Natural killer cell treated with Interleukin-12 subunit alpha and Interleukin-12 subunit beta and Interleukin-15 and Interleukin-18, amount 100 ng/mL, for 72 hours (primary cell): ENCODE data around the gene C10orf95. TPM values are rescaled to one million over a fixed set of nuclear protein-coding genes. Genes with fewer than 3 reads are reported as not detected.

Experiments used
- ATAC-seq, 2 donors: fragments of 150-1000 bp; cut with Tn5 transposase in 1 of 2; sonication (Bioruptor Pico), chemical (Tn5 transposase) in 1 of 2; 2 replicates each; pipeline ENCODE4 v1.10.0; 2021
- DNase-seq: peaks from one replicate; pipeline ENCODE4 v3.0.0; 2022; ENCODE audit warnings: low spot score
- H3K27ac Mint-ChIP-seq, 2 donors: 1 replicate in 1 of 2; 2 replicates in 1 of 2; pipeline ENCODE4 v1.8.0; 2022; ENCODE audit warnings: mixed read lengths in 2 of 2, mild to moderate bottlenecking in 1 of 2, moderate library complexity in 1 of 2
- H3K27me3 Mint-ChIP-seq, 2 donors: 1 replicate in 1 of 2; 2 replicates in 1 of 2; pipeline ENCODE4 v1.8.0; 2022; ENCODE audit warnings: mixed read lengths in 2 of 2
- H3K36me3 Mint-ChIP-seq: one replicate; pipeline ENCODE4 v1.8.0; 2022; ENCODE audit warnings: mixed read lengths
- H3K4me1 Mint-ChIP-seq, 2 donors: 1 replicate in 1 of 2; 2 replicates in 1 of 2; pipeline ENCODE4 v1.8.0; 2022; ENCODE audit warnings: low read depth in 2 of 2, mixed read lengths in 2 of 2, mild to moderate bottlenecking in 1 of 2
- H3K4me3 Mint-ChIP-seq: one replicate; pipeline ENCODE4 v1.8.0; 2022; ENCODE audit warnings: mixed read lengths
- H3K9me3 Mint-ChIP-seq: 2 replicates; pipeline ENCODE4 v1.8.0; 2022; ENCODE audit warnings: mixed read lengths
- total RNA-seq, 2 donors: library from RNA; stranded (reverse); gene quantifications; one replicate each; pipeline ENCODE4 v1.2.3, GENCODE V29; 2022

C10orf95 gene
- total RNA-seq, 2 donors from 2014 or later, result 0.98 TPM; not detected in 1

GRCh38 chr10:102404361-102405107 lies 46.8 kb downstream of the C10orf95 start:
- ATAC-seq, result no peak
- peaks cover 2% of the 10 kb centered on the region for H3K36me3 Mint-ChIP-seq
- no peaks in the 10 kb centered on the region for H3K9me3 Mint-ChIP-seq
- H3K27me3 Mint-ChIP-seq, result peaks cover 6 to 10% of the 10 kb centered on the region in 2 donors
- no peak overlapping the region for H3K27ac Mint-ChIP-seq
- no peak for DNase-seq
- peaks cover 18 to 45% of the 10 kb centered on the region in 2 donors for H3K4me1 Mint-ChIP-seq
- H3K4me3 Mint-ChIP-seq, result no peak overlapping the region

- no peak for DNase-seq
- Mint-ChIP-seq H3K27ac (no peak overlapping the region), H3K9me3 (no peaks in the 10 kb centered on the region), H3K27me3 (peaks cover under 1 to 2% of the 10 kb centered on the region in 2 donors), H3K4me3 (no peak overlapping the region), H3K4me1 (peaks cover 18 to 48% of the 10 kb centered on the region in 2 donors), H3K36me3 (peaks cover 4% of the 10 kb centered on the region)
- no peak for ATAC-seq
Measured at GRCh38 chr10:102403115-102403514, 48.2 kb downstream of the C10orf95 start.

- Mint-ChIP-seq H3K4me3 (no peak overlapping the region), H3K27ac (no peak overlapping the region), H3K36me3 (peaks cover 7% of the 10 kb centered on the region), H3K9me3 (no peaks in the 10 kb centered on the region), H3K27me3 (no peaks in the 10 kb centered on the region), H3K4me1 (peaks cover 22 to 48% of the 10 kb centered on the region in 2 donors)
- ATAC-seq, result no peak
- DNase-seq, result no peak
Measured at GRCh38 chr10:102402512-102402896, 48.8 kb downstream of the C10orf95 start.

- Mint-ChIP-seq H3K9me3 (no peaks in the 10 kb centered on the region), H3K27me3 (no peaks in the 10 kb centered on the region), H3K4me1 (peaks cover 28 to 49% of the 10 kb centered on the region in 2 donors), H3K36me3 (peaks cover 7% of the 10 kb centered on the region), H3K4me3 (no peak overlapping the region), H3K27ac (no peak overlapping the region)
- ATAC-seq (no peak), DNase-seq (no peak)
Measured at GRCh38 chr10:102401735-102402511, 49.4 kb downstream of the C10orf95 start.

GRCh38 chr10:102401342-102401654 lies 50.0 kb downstream of the C10orf95 start:
- Mint-ChIP-seq H3K27ac (no peak overlapping the region), H3K4me1 (peaks cover 30 to 50% of the 10 kb centered on the region in 2 donors), H3K36me3 (peaks cover 7% of the 10 kb centered on the region), H3K4me3 (no peak overlapping the region), H3K27me3 (no peaks in the 10 kb centered on the region), H3K9me3 (no peaks in the 10 kb centered on the region)
- no peak for DNase-seq
- ATAC-seq, result no peak

- Mint-ChIP-seq H3K27ac (peak overlapping the region in 1 of 2 donors; percentile 43), H3K27me3 (no peaks in the 10 kb centered on the region), H3K4me1 (peaks cover 25 to 49% of the 10 kb centered on the region in 2 donors), H3K36me3 (peaks cover 7% of the 10 kb centered on the region), H3K9me3 (no peaks in the 10 kb centered on the region), H3K4me3 (no peak overlapping the region)
- no peak for ATAC-seq
- no peak for DNase-seq
Measured at GRCh38 chr10:102400598-102401341, 50.6 kb downstream of the C10orf95 start.

- peak overlapping the region; percentile 95 for H3K4me3 Mint-ChIP-seq
- no peaks in the 10 kb centered on the region for H3K9me3 Mint-ChIP-seq
- no peaks in the 10 kb centered on the region for H3K27me3 Mint-ChIP-seq
- H3K36me3 Mint-ChIP-seq, result peaks cover 7% of the 10 kb centered on the region
- ATAC-seq (no peak), DNase-seq (no peak)
- H3K4me1 Mint-ChIP-seq, result peaks cover 24 to 44% of the 10 kb centered on the region in 2 donors
- peak overlapping the region in 1 of 2 donors; percentile 61 for H3K27ac Mint-ChIP-seq
Measured at GRCh38 chr10:102400076-102400475, 51.3 kb downstream of the C10orf95 start.

Other genes starting within 250 kb of the C10orf95 start
- not detected for gene ELOVL3, start 225.2 kb downstream of the C10orf95 start, total RNA-seq
- not detected for gene PITX3, start 210.0 kb downstream of the C10orf95 start, total RNA-seq
- gene GBF1, start 206.0 kb downstream of the C10orf95 start, total RNA-seq, result 10 to 100 TPM; 63.2 to 65.3 TPM
- 100 to 1,000 TPM; 370 to 522 TPM for gene NFKB2, start 55.8 kb downstream of the C10orf95 start, total RNA-seq
- gene PSD, start 32.8 kb downstream of the C10orf95 start, total RNA-seq, result 1 to 10 TPM; 2.3 to 7.6 TPM
- 10 to 100 TPM; 22.0 to 23.7 TPM for gene FBXL15, start 30.7 kb downstream of the C10orf95 start, total RNA-seq
- gene CUEDC2, start 19.0 kb downstream of the C10orf95 start, total RNA-seq, result 10 to 100 TPM; 39.8 to 58.5 TPM
- 100 to 1,000 TPM in 1 of 2 donors, 10 to 100 TPM in 1; 84.5 to 108 TPM for gene ACTR1A, start 51.2 kb upstream of the C10orf95 start, total RNA-seq
- 10 to 100 TPM in 1 of 2 donors, 1 to 10 TPM in 1; 6.8 to 10.9 TPM for gene SUFU, start 52.4 kb upstream of the C10orf95 start, total RNA-seq
- gene TRIM8, start 192.9 kb upstream of the C10orf95 start, total RNA-seq, result 10 to 100 TPM; 50.2 to 78.5 TPM